H9 (cell line): ENCODE data around the gene KIAA1958. TPM values are rescaled to one million over a fixed set of nuclear protein-coding genes. Genes with fewer than 3 reads are reported as not detected.

ENCODE experiments used
- DNase-seq: peaks from one replicate; pipeline ENCODE4 v3.0.0-alpha.2; 2017
- H2AFZ ChIP-seq: one replicate; pipeline ENCODE4 v1.6.1; 2013; ENCODE audit warnings: mild to moderate bottlenecking, low read length, control low read depth, moderate library complexity
- H2AK5ac ChIP-seq: 2 replicates; pipeline ENCODE4 v1.6.1; 2013; ENCODE audit warnings: low read length, control low read depth, mixed read lengths; ENCODE audit not compliant: insufficient read length
- H2BK120ac ChIP-seq: one replicate; pipeline ENCODE4 v1.6.1; 2013; ENCODE audit warnings: low read depth, mild to moderate bottlenecking, low read length, control low read depth, inconsistent platforms; ENCODE audit not compliant: poor library complexity, severe bottlenecking
- H2BK12ac ChIP-seq: 2 replicates; pipeline ENCODE4 v1.6.1; 2013; ENCODE audit warnings: low read length, control low read depth, mixed read lengths, low read depth; ENCODE audit not compliant: insufficient read length
- H2BK15ac ChIP-seq: 2 replicates; pipeline ENCODE4 v1.6.1; 2013; ENCODE audit warnings: low read depth, low read length, control low read depth
- H2BK20ac ChIP-seq: one replicate; pipeline ENCODE4 v1.6.1; 2013; ENCODE audit warnings: low read depth, mild to moderate bottlenecking, low read length, control low read depth, inconsistent platforms; ENCODE audit not compliant: poor library complexity, severe bottlenecking
- H2BK5ac ChIP-seq: 2 replicates; pipeline ENCODE4 v1.6.1; 2013; ENCODE audit warnings: low read length, control low read depth, mixed read lengths; ENCODE audit not compliant: insufficient read length
- H3K14ac ChIP-seq: 2 replicates; pipeline ENCODE4 v1.6.1; 2013; ENCODE audit warnings: low read length, control low read depth; ENCODE audit not compliant: insufficient read depth
- H3K18ac ChIP-seq: 2 replicates; pipeline ENCODE4 v1.6.1; 2013; ENCODE audit warnings: low read depth, mild to moderate bottlenecking, mixed read lengths, low read length, control low read depth; ENCODE audit not compliant: insufficient read length
- H3K23ac ChIP-seq: 2 replicates; pipeline ENCODE4 v1.6.1; 2013; ENCODE audit warnings: low read length, control low read depth, mixed read lengths, low read depth; ENCODE audit not compliant: insufficient read length
- H3K23me2 ChIP-seq: 2 replicates; pipeline ENCODE4 v1.6.1; 2013; ENCODE audit warnings: low read depth, mild to moderate bottlenecking, mixed read lengths, low read length, control low read depth; ENCODE audit not compliant: insufficient read length, poor library complexity, severe bottlenecking
- H3K27ac ChIP-seq: 2 replicates; pipeline ENCODE4 v1.5.1; 2013; ENCODE audit warnings: low read length, control low read depth, mixed read lengths, low read depth; ENCODE audit not compliant: insufficient read length
- H3K27me3 ChIP-seq: 2 replicates; pipeline ENCODE4 v1.6.1; 2013; ENCODE audit warnings: low read length, control low read depth, inconsistent platforms; ENCODE audit not compliant: insufficient read depth
- H3K4ac ChIP-seq: 2 replicates; pipeline ENCODE4 v1.6.1; 2013; ENCODE audit warnings: low read depth, mild to moderate bottlenecking, control low read depth, inconsistent platforms, low read length, moderate library complexity
- H3K4me1 ChIP-seq: 2 replicates; pipeline ENCODE4 v1.6.1; 2013; ENCODE audit warnings: low read length, control low read depth, inconsistent platforms; ENCODE audit not compliant: insufficient read depth
- H3K4me2 ChIP-seq: 2 replicates; pipeline ENCODE4 v1.6.1; 2013; ENCODE audit warnings: low read length, control low read depth, mixed read lengths; ENCODE audit not compliant: insufficient read length, insufficient read depth
- H3K56ac ChIP-seq: 2 replicates; pipeline ENCODE4 v1.6.1; 2013; ENCODE audit warnings: low read depth, mild to moderate bottlenecking, mixed read lengths, low read length, control low read depth; ENCODE audit not compliant: insufficient read length
- H3K79me1 ChIP-seq: 2 replicates; pipeline ENCODE4 v1.6.1; 2013; ENCODE audit warnings: low read depth, mild to moderate bottlenecking, moderate library complexity, low read length, control low read depth, inconsistent platforms; ENCODE audit not compliant: insufficient read depth, poor library complexity, severe bottlenecking
- H3K79me2 ChIP-seq: 2 replicates; pipeline ENCODE4 v1.6.1; 2013; ENCODE audit warnings: low read length, control low read depth, inconsistent platforms; ENCODE audit not compliant: insufficient read depth
- H3K9ac ChIP-seq: 2 replicates; pipeline ENCODE4 v1.6.1; 2013; ENCODE audit warnings: low read length, control low read depth, mixed read lengths; ENCODE audit not compliant: insufficient read length; ENCODE audit errors: extremely low read depth
- H3K9me3 ChIP-seq: one replicate; pipeline ENCODE4 v1.6.1; 2013; ENCODE audit warnings: low read depth, low read length, inconsistent platforms; ENCODE audit not compliant: control insufficient read depth
- H3T11ph ChIP-seq: one replicate; pipeline ENCODE4 v1.6.1; 2013; ENCODE audit warnings: mild to moderate bottlenecking, low read length, control low read depth, inconsistent platforms
- H4K20me1 ChIP-seq: one replicate; pipeline ENCODE4 v1.6.1; 2013; ENCODE audit not compliant: control insufficient read depth, insufficient read length, insufficient read depth
- H4K5ac ChIP-seq: 2 replicates; pipeline ENCODE4 v1.6.1; 2013; ENCODE audit warnings: low read depth, mild to moderate bottlenecking, mixed read lengths, low read length, control low read depth; ENCODE audit not compliant: insufficient read length
- H4K8ac ChIP-seq: replicated peaks from 2 replicates; pipeline ENCODE4 v1.6.1; 2013; ENCODE audit warnings: low read length, control low read depth, mixed read lengths, low read depth; ENCODE audit not compliant: insufficient read length
- H4K91ac ChIP-seq: 2 replicates; pipeline ENCODE4 v1.6.1; 2013; ENCODE audit warnings: low read depth, mild to moderate bottlenecking, moderate library complexity, mixed read lengths, low read length, control low read depth; ENCODE audit not compliant: insufficient read length
- H3K27ac Mint-ChIP-seq, 3 experiments: 2 replicates in 2 of 3; 3 replicates in 1 of 3; pipeline ENCODE4 v1.8.0; 2020 to 2021; ENCODE audit warnings: mixed read lengths in 3 of 3, mild to moderate bottlenecking in 1 of 3, moderate library complexity in 1 of 3
- H3K27me3 Mint-ChIP-seq: 2 replicates; pipeline ENCODE4 v1.8.0; 2021; ENCODE audit warnings: low read depth, mild to moderate bottlenecking, moderate library complexity, mixed read lengths
- H3K36me3 Mint-ChIP-seq, 3 experiments: 2 replicates in 2 of 3; 3 replicates in 1 of 3; pipeline ENCODE4 v1.8.0; 2020 to 2021; ENCODE audit warnings: low read depth in 3 of 3, mixed read lengths in 3 of 3; ENCODE audit not compliant: insufficient read depth in 1 of 3
- H3K4me1 Mint-ChIP-seq, 2 experiments: 2 replicates each; pipeline ENCODE4 v1.8.0; 2020; ENCODE audit warnings: mixed read lengths in 2 of 2
- H3K4me3 Mint-ChIP-seq, 2 experiments: 2 replicates in 1 of 2; 3 replicates in 1 of 2; pipeline ENCODE4 v1.8.0; 2020 to 2021; ENCODE audit warnings: mild to moderate bottlenecking in 2 of 2, mixed read lengths in 2 of 2, moderate library complexity in 1 of 2
- H3K9me3 Mint-ChIP-seq, 2 experiments: 2 replicates in 1 of 2; 3 replicates in 1 of 2; pipeline ENCODE4 v1.8.0; 2020; ENCODE audit warnings: mild to moderate bottlenecking in 2 of 2, mixed read lengths in 2 of 2, moderate library complexity in 1 of 2
- WGBS: extraction: QIAGEN DNeasy Blood & Tissue Kit; methylation state at CpG from one replicate; pipeline ENCODE4 v1.1.7; 2013; ENCODE audit warnings: missing lambda C conversion rate, low lambda C conversion rate, mixed read lengths; ENCODE audit not compliant: insufficient read length; ENCODE audit errors: extremely low coverage; 5-methylcytosine and 5-hydroxymethylcytosine counted together
- total RNA-seq: library from RNA; stranded (reverse); gene quantifications from 2 replicates; pipeline ENCODE4 v1.2.1, GENCODE V29; 2021
- TF ChIP-seq, protein P1 (sequence below): fragments of 200-600 bp; sonication (generic); conservative IDR thresholded peaks from 3 replicates; pipeline ENCODE4 v1.8.0; 2021; ENCODE audit warnings: antibody characterized with exemption, mild to moderate bottlenecking

KIAA1958 gene
- total RNA-seq, 1 experiment from 2014 or later, result 34.0 TPM

DNA sequence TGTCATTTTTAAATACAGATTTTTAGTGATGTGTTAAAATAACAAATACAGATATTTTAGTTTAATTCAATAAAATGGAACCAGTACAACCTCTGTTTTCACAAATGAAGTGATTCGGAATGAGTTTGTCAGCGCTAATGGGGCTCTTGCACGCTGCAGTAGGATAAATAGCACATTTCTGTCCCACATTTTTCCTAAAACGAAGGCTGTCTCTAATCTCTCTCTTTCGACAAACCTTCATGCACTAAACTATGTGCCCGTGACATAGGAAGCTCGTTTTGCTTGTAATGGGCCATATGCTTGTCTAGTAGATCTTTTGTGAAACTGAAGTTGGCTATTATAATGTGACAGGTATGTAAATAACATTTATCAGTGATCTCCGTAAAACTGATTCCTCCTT is 130.7 kb downstream of the KIAA1958 start:
- Histone ChIP-seq H3K23me2 (no peaks in the 10 kb centered on the region), H3K27ac (no peak overlapping the region), H3K79me1 (no peaks in the 10 kb centered on the region), H2BK120ac (no peak overlapping the region), H3K27me3 (no peaks in the 10 kb centered on the region), H2BK20ac (no peak overlapping the region), H3K14ac (no peak overlapping the region), H3K23ac (no peak overlapping the region), H3K56ac (no peak overlapping the region), H3K4me2 (no peak overlapping the region), H3K9me3 (no peaks in the 10 kb centered on the region), H4K20me1 (no peaks in the 10 kb centered on the region), H3K4ac (no peak overlapping the region), H2AK5ac (no peak overlapping the region), H2BK5ac (no peak overlapping the region), H3K79me2 (no peaks in the 10 kb centered on the region), H2BK12ac (no peak overlapping the region), H4K8ac (no peak overlapping the region), H3K4me1 (no peaks in the 10 kb centered on the region), H3K9ac (no peak overlapping the region), H4K5ac (no peak overlapping the region), H3T11ph (no peak overlapping the region), H3K18ac (no peak overlapping the region), H2AFZ (no peak overlapping the region), H4K91ac (no peak overlapping the region), H2BK15ac (no peak overlapping the region)
- Mint-ChIP-seq H3K4me1 (peaks cover 23 to 26% of the 10 kb centered on the region in 2 experiments), H3K9me3 (no peaks in the 10 kb centered on the region), H3K36me3 (peaks cover 0 to 13% (median 9%) of the 10 kb centered on the region in 3 experiments; a peak in 4 of 7 replicates), H3K27ac (peak overlapping the region in 2 of 3 experiments; percentile 36 to 73; a peak in 3 of 7 replicates), H3K4me3 (no peak overlapping the region), H3K27me3 (no peaks in the 10 kb centered on the region)
- TF ChIP-seq, protein P1, sequence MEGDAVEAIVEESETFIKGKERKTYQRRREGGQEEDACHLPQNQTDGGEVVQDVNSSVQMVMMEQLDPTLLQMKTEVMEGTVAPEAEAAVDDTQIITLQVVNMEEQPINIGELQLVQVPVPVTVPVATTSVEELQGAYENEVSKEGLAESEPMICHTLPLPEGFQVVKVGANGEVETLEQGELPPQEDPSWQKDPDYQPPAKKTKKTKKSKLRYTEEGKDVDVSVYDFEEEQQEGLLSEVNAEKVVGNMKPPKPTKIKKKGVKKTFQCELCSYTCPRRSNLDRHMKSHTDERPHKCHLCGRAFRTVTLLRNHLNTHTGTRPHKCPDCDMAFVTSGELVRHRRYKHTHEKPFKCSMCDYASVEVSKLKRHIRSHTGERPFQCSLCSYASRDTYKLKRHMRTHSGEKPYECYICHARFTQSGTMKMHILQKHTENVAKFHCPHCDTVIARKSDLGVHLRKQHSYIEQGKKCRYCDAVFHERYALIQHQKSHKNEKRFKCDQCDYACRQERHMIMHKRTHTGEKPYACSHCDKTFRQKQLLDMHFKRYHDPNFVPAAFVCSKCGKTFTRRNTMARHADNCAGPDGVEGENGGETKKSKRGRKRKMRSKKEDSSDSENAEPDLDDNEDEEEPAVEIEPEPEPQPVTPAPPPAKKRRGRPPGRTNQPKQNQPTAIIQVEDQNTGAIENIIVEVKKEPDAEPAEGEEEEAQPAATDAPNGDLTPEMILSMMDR, result no peak
- no peak for DNase-seq
- no CpG with 5 or more reads among the region's 8 CpGs for WGBS
